ENCODE measurements around the gene IL18R1. TPM values are rescaled to one million over a fixed set of nuclear protein-coding genes. Genes with fewer than 3 reads are reported as not detected.

The IL18R1 gene

DNA sequence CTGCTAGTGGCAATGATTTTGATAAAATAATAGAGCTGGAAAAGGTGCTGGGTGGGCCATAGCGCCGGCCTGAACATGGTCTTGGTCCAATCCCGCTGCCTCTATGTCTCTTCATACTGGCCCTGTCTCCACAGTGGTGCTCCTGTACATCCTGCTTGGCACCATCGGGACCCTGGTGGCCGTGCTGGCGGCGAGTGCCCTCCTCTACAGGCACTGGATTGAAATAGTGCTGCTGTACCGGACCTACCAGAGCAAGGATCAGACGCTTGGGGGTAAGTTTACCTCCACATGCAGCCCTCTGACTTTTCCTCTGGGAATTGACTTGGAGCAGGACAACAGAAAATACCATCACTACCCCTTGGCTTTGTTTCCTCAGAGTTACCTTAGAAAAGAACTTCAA is 91.3 kb downstream of the IL18R1 start:
- H3K4me2 ChIP-seq (ENCODE audit: insufficient read depth, low read length, poor library complexity, severe bottlenecking), result no peak overlapping the region
- H2BK12ac ChIP-seq (ENCODE audit: low read length), result no peak overlapping the region
- H3K27me3 ChIP-seq (ENCODE audit: control insufficient read depth in 3 of 3, insufficient read depth in 3 of 3, low read depth in 1 of 3, low read length in 3 of 3), result no peaks in the 10 kb centered on the region
- no peaks in the 10 kb centered on the region for H3K9me3 ChIP-seq (replicated peaks in 1 of 2; ENCODE audit: control insufficient read depth in 2 of 2, insufficient read depth in 1 of 2, low read depth in 1 of 2, low read length in 2 of 2)
- H2BK120ac ChIP-seq (ENCODE audit: low read depth, low read length), result no peak overlapping the region
- H3K9ac ChIP-seq (ENCODE audit: low read depth, low read length, poor library complexity), result no peak overlapping the region
- H3K79me1 ChIP-seq (ENCODE audit: low read depth, low read length), result no peaks in the 10 kb centered on the region
- H3K4ac ChIP-seq (ENCODE audit: low read length), result no peak overlapping the region
- no peak overlapping the region for H4K91ac ChIP-seq (ENCODE audit: low read depth, low read length, poor library complexity)
- no CpG with 5 or more reads among the region's 9 CpGs for WGBS, 2 donors (ENCODE audit: extremely low coverage in 2 of 2, insufficient read length in 2 of 2, insufficient replicate concordance in 1 of 2)
- no peaks in the 10 kb centered on the region for H3K4me1 ChIP-seq (ENCODE audit: control insufficient read depth in 2 of 2, insufficient read depth in 1 of 2, low read depth in 1 of 2, low read length in 2 of 2)
- no peak overlapping the region for H2BK15ac ChIP-seq (ENCODE audit: low read length)
- H3K36me3 ChIP-seq (replicated peaks in 1 of 2; ENCODE audit: control insufficient read depth in 2 of 2, insufficient read depth in 2 of 2, low read length in 2 of 2), result no peaks in the 10 kb centered on the region
- no peak overlapping the region for H4K8ac ChIP-seq (ENCODE audit: low read depth, low read length)
- no peak overlapping the region for H2AFZ ChIP-seq (ENCODE audit: low read length)
- no peak overlapping the region for H3K27ac ChIP-seq (replicated peaks; ENCODE audit: low read length)
- no peak overlapping the region for H2BK5ac ChIP-seq (ENCODE audit: low read length)
- H2AK5ac ChIP-seq (ENCODE audit: low read depth, low read length), result no peak overlapping the region
- no peak overlapping the region for H3K4me3 ChIP-seq (ENCODE audit: low read length in 2 of 2)
- no peak for DNase-seq (ENCODE audit: low spot score)
- H3K23ac ChIP-seq (ENCODE audit: low read depth, low read length, poor library complexity), result no peak overlapping the region
- no peak overlapping the region for H3K18ac ChIP-seq (ENCODE audit: low read length)
- H3K14ac ChIP-seq (ENCODE audit: low read length), result no peak overlapping the region

Small RNAs within 50 kb of the gene (small RNA-seq; reads per million reads assigned to genes)
- gene MIR4772 (ENCODE audit: insufficient read depth), result not detected
